Measurements from ENCODE around the gene DGKB.

DNA sequence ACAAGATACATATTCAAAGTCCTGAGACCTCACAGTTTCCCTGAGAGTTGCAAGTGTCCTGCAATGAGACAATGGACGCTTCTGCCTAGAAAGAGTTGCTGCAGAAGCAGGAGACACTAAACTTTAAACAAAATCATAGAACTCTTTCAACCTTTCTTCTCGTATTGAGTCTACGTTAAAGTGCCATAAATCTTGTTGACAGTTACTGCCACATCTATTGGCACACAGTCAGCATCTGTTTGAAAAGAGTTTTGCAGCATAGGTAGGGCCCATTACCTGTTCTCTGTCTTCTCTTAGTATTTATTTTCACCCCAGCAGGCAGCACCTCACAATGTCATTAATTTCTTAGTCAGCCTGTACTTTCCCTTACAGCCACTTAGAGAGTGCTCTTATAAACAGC, 577.8 kb downstream of the DGKB start:
- TF ChIP-seq ELF4 (IDR thresholded peaks at IDR 0.05) (no peak), PKNOX1 (IDR thresholded peaks at IDR 0.05) (peak; percentile 67), TARDBP (IDR thresholded peaks at IDR 0.05) (no peak), FOXM1 (IDR thresholded peaks at IDR 0.05; ENCODE audit: borderline replicate concordance) (no peak), BHLHE40 (IDR thresholded peaks at IDR 0.05; ENCODE audit: borderline replicate concordance) (no peak), NFRKB (IDR thresholded peaks at IDR 0.05) (no peak), CTBP1 (IDR thresholded peaks at IDR 0.05; ENCODE audit: borderline replicate concordance) (no peak)

Measured in HEK293T (cell line).